GM12872 (cell line): Measurements from ENCODE around the gene LHFPL5.

ENCODE experiments used
- TF ChIP-seq, protein P1 (sequence below): IDR thresholded peaks from 3 replicates; pipeline ENCODE4 v1.5.1; 2011; ENCODE audit warnings: low read depth, mild to moderate bottlenecking, low read length, moderate library complexity; ENCODE audit not compliant: insufficient read depth

The LHFPL5 gene

DNA sequence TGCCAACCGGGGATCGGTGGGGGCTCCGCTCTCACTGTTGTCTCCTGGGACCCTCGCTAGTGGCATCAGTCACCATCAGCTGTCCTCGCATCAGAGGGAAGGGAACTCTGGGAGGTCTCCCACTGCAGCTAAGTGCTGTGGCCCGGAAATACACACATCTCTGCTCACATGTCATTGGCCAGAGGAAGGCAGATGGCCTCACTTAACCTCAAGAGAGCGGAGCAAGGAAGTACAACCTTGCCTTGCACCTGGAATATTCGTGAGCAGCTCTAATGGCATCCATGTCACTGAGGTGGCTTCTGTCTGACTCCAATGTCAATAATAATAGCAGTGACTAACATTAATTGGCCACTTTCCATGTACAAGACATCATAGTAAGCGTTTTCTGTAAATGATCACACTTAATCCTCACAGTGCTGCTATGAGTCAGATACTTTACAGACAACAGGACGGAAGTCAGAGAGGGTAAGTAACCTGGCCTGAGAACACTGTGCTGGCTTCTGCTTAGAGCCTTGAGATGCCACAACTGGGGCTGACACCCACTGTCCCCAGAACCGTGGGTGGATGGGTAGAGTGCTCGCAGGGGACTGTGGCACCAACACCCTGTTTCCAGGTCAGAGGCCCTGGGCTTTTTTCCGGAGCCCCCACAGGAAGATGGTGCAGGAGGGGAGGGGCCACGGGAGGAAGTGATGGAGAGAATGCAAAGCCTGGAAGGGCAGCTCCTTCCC lies 6.0 kb downstream of the LHFPL5 start:
- TF ChIP-seq, protein P1, sequence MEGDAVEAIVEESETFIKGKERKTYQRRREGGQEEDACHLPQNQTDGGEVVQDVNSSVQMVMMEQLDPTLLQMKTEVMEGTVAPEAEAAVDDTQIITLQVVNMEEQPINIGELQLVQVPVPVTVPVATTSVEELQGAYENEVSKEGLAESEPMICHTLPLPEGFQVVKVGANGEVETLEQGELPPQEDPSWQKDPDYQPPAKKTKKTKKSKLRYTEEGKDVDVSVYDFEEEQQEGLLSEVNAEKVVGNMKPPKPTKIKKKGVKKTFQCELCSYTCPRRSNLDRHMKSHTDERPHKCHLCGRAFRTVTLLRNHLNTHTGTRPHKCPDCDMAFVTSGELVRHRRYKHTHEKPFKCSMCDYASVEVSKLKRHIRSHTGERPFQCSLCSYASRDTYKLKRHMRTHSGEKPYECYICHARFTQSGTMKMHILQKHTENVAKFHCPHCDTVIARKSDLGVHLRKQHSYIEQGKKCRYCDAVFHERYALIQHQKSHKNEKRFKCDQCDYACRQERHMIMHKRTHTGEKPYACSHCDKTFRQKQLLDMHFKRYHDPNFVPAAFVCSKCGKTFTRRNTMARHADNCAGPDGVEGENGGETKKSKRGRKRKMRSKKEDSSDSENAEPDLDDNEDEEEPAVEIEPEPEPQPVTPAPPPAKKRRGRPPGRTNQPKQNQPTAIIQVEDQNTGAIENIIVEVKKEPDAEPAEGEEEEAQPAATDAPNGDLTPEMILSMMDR, result no peak

DNA sequence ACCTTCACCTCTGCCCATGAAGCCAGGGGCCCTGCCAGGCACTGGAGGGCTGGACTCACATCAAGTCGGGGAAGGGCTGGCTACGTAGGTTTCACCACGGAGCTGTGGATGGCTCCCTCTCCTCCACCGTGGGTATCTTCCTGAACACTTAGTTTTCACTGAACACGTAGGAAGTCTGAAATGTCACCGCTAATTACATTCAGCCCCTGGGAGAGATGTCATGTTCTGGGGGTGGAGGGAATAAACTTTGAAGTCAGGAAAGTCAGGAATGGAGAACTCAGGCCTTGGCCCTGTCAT lies 6.5 kb downstream of the LHFPL5 start:
- TF ChIP-seq, protein P1, result no peak

DNA sequence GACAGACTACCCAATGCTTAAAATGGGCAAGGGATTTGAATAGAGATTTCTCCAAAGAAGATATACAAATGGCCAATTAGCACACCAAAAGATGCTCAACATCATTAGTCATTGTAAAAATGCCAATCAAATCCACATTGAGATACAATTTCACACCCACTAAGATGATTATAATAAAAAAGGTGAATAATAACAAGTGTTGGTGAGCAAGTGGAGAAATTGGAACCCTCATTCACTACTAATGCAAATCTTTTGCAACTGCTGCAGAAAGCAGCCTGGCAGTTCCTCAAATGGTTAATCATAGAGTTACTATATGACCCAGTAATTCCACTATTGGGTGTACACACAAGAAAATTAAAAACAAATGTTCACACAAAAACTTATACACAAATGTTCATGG lies 12.4 kb downstream of the LHFPL5 start:
- TF ChIP-seq, protein P1, result no peak

DNA sequence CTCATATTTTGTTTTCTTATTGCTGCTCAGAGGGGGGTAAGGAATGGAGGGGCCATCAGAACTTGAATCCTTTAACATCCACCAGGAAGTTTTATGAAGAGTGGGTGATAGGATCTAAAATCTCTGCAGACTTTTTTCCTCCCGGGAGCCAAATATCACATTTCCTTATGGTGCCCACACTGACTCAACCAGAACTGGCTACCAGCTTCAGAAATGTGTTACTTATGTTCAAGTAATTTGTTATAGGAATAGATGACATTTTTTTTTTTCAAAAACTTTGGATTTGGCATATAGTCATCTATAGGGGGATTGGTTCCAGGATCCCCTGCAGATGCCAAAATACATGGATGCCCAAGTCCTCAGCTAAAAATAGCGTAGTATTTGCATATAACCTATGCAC lies 18.4 kb downstream of the LHFPL5 start:
- TF ChIP-seq, protein P1, result no peak

DNA sequence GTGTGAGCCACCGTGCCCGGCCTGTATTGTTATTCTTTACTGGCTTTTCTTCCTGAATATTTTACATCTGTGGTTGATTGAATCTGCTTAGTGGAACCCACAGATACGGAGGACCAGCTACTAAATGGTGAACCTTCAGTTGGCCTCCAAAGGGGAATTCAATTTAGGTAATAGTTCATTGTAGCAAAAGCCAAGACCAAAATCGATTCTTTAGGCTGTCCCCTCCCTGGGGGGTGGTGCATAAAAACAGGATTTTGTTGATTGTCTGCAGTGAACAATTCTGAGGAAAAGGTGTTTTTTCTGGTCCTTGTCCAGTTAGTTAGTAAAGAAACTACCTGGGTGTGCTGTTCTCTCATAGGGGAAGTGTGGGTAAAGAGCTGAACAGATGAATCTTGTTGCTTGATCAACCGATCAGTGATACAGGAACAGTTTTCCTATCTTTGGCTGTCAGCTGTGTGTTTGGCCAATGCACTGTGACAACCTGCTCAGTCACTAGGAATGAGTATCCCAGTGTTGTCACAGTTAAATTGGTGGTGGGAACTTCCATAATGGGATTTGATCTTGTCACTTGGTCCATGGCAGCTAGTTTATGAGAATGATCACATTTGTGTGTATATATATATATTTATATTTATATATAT lies 19.5 kb downstream of the LHFPL5 start:
- TF ChIP-seq, protein P1, result no peak

DNA sequence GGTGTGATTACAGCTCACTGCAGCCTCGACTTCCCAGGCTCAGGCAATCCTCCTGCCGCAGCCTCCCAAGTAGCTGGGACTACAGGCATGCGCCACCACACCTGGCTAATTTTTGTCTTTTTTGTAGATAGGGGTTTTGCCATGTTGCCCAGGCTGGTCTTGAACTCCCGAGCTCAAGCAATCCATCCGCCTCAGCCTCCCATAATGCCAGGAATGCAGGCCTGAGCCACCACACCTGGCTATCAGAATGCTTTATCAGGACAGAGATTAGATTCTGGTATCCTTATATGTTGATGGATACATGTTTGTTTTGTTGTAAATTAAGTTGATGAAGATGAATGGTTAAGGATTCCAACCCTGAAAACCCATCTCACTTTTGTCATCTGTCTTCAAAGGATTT lies 24.2 kb downstream of the LHFPL5 start:
- TF ChIP-seq, protein P1, result no peak

DNA sequence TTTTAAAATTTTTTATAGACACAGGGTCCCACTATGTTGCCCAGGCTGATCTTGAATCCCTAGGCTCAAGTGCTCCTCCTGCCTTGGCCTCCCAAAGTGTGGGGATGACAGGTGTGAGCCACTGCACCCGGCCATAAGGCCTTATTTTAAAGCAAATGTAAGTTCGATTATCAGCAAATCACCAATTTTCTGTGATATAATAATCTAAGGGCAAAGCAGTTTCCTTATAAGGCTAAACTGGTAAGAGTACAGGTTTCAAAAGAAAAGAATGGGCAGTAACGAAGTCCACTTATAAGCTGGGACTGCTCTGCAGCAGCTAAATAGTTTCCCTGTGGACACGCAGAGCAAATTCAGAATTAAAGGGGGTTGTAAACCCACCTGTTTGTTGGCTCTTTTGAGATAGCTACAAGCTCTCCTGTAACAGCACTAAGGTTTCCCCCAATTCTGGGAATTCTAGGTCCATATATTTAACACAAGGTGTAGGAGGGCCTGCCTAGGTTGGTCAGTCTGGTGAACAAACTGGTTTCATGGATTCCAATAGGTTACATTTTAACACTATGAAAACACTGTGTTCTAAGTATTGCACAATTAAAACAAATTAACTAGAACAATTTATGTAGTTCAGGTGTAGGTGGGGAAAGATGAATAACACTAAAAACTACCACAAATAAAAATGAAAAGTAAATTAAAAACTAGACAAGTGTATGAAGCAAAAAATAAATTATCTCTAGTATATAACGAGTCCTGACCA lies 26.3 kb downstream of the LHFPL5 start:
- TF ChIP-seq, protein P1, result no peak
